GM18909 (cell line): Measurements from ENCODE around the gene MOK.
A peak's percentile ranks its signal among the peaks of the same experiment; 100 is the strongest.
"Not testable (repeated sequence)": the region's sequence is repeated elsewhere in the genome, so short reads cannot be mapped to it uniquely, and the experiment has no call there.

Source experiments
- ATAC-seq: cut with Tn5 transposase; IDR thresholded peaks from one replicate; pipeline ENCODE4 v1.9.1; 2021; ENCODE audit warnings: mild to moderate bottlenecking; ENCODE audit not compliant: unreplicated experiment, poor library complexity

MOK gene

DNA sequence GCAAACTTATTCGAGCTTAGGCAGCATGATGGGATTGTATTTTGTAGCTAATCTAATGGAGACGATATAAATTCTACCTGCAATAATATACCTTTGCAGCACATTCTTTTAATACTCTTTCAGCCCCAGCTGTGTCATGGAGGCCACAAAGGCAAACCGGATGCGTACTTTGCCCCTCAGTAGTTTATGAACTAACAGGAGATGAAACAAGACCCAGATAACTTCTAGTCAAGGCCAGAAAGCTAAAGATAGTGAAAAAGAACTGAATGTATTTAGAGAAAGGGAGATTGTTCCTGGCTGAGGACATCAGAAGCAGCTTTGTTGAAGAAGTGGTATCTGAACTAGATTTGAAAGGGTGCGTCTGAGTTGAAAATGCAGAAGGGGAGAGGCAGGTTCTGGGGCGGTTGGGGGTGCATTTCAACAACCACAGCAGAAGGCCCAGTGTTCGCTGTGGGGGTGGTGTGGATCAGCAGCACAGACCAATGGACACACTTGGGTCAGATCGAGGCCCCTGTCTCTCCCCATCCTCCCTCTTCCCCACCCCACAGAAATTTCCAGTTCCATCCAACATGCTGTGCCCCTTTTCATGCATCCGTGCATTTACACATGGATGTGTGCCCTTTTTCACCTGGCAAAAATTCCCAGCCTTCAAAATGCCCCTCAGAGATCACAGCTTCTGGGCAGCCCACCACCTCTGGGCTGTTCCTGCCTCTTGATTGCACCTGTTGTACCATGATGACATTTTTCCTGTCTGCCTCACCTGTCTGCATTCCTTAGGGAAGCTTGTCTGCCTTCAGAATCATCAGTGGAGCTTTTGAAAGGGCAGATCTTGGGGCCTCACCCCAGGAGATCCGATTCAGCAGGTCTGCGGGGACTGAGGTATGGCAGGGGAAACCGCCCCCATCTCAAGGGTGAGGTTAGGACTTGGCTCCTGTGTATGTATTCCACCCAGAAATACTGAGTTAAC is 16.8 kb upstream of the MOK start:
- no peak for ATAC-seq

DNA sequence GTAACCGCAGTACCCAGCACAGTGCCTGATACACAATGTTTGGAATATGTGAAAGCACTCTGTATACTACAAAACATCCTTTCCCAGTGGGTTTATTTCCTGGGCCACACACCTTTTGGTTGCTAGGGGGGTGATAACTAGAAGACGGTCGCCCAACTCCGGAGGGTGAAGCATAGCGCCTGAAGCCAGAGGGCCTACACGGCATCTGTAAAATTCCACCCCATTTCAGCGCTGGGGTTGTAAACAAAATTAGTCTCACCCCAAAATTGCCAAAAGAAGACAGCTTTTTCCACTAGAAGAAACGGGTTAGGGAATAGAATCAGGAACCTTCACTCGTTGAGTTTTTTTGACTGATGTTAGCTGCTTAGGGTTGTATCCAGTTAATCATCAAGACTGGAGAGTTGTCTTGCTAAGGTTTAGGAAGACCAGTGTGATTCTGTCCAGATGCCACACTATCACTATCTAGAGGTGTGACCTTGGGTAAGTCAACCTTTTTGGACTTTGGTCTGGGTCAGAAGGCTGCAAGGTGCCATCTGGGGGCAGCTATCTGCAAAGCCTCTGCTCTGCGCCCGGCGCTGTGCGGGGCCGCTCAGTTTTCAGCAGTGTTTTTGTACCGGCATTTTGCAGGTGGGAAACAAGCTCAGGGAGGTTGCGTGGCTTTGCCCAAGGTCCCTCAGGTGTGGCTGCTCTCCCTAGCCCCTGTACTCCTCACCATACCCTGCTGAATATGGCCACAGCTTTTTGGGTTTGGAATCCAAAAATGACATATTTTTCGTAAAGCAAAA is 15.9 kb upstream of the MOK start:
- ATAC-seq: no peak

DNA sequence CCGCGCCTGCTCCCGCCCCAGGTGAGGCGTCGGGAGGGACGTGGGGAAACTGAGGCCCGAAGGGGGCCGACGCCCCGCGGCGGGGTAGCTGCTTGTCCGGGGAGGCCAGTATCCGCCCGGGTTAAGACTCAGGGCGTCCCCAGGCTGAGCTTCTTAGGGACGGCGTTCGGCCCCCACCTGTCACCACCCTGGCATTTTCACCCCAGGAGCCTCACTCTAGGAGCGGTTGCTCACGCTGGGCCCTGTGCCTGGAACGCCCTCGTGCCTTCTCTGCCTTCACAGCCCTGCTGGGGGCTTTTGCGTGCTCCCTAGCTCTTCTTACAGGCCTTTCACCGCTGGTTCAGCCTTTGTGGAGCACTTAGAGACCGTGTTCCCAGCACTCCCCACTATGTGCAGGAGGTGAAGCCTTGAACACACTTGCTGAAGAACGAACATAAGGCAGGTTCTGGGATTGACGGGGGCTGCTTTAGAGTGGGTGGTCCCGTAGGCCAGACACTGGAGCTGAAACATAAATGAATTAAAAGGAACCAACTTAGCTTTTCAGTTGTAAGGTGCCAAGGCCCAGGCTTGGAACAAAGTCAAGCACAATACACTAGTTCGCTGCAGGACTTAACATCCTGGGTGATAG is 15.2 kb upstream of the MOK start:
- peak; percentile 27 for ATAC-seq

DNA sequence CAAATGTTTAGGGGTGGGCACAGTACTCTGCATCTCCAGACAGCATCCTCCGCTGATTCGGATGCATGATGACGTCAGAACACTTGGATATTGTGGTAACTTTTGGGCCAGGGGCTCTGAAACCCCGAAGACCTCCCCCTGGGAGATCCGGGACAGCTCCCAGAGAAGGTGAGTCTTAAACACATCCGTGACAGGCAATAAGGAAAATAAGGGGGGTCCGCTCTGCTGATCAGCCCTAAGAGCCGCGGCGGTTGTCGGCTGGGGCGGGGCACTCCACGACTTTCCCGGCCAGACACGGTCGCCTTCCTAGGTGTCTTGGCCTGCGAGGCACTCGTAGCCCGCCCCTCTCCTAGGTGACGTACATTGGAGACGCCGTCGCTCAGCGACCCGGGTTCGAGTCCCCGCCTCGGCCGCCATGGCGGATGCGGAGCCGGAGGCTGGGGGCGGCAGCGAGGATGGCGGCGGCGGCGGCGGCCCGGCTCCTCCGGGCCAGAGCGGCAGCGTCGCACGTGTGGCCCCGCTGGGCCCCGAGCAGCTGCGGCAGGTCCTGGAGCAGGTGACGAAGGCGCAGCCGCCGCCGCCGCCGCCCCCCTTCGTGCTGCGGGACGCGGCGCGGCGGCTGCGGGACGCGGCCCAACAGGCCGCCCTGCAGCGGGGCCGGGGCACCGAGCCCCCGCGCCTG is 14.5 kb upstream of the MOK start, which contains the start of gene ZNF839:
Gene ZNF839 (plus strand): TSS at position 396 of the 682 bp plus-strand sequence. CDS start 20 bp downstream, at position 416.
- ATAC-seq: peak; percentile 58

DNA sequence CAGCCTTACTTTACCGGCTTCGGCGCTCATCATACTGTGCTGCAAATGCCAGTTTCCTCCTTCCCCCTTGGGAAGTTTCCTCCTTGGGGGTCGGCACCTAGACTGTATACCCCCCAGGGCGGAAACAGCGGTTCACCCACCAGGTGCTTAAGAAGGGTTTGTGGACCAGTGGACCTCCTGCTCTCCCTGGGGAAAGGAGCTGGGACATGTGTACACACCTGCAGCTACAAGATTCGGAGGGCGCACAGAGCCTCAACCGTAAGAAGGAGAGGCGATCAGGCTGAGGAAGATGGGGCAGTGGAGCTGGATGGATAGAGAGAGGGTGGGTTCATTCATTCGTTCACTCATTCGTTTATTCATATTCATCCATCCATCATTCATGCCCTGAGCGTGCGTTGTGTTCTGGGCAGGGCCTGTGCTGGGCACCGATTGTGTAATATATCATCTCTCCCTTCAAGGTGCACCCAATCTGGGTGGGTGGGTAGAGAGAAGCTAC is 13.9 kb upstream of the MOK start:
- no peak for ATAC-seq

DNA sequence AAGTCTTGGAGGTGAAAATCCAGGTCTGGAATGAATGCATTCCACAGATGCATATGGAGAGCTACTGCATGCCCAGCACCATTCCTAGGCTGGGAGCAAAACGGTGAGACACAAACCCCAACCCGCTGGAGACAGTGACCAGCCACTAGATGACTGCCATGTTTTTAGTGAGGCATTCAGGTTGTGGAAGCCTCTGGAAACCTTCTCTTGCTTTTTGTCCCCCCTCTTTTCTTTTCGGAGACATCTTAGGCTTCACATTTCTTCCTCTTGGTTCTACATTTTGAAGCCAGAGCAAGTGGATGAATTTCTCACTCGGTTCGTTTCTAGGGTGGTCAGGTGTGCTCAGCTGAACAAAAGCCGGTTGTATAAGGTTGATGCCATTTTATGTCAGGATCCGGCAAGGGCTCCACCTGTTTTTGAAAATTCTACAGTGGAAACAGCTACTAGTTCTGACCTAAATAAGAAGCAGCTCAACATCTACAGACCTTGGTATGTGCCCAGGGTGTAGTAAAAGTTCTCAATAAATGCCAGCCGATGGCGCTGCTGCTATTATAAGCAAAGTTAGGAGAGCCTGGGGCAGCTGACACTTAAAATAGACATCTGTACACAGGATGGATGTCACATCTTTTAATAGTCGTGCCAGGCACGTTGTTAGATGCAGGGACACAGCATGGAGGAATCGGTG is 12.7 kb upstream of the MOK start:
- no peak for ATAC-seq

DNA sequence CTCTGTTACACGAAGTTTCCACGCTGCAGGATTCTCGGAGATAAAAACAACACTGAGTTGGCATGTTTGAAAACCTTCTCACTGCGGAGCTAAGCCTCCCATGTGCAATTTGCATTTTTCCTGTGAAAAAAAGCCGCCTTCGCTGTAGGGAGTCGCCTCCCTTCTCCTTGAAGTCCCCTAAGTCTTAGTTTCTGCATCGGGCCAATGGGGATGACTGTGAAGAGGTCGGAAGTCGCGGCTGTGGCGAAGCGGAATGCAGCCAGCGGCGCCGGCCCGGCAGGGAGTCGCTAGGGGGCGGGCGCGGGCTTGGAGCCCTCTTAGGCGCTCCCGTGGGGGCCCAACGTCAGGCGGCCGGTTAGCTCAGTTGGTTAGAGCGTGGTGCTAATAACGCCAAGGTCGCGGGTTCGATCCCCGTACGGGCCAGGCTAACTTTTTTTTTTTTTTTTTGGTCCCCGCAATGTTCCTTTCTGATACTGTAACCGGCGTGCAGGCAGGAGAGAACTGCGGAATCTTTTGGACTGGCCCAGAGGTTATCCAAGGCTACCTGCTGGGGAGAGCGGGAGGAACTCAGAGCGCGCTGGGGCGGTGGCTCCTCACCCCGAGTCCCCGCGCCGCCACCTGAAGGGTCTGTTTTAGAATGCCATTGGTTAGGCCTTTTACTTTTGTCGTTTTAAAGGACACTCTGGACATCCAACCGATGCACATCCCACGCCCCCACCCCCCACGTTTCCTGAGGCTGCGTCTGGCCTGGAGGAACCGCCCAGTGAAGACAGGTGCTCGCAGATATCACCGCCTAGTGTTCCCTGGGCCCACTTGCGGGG is 12.0 kb upstream of the MOK start:
- ATAC-seq: peak; percentile 67

DNA sequence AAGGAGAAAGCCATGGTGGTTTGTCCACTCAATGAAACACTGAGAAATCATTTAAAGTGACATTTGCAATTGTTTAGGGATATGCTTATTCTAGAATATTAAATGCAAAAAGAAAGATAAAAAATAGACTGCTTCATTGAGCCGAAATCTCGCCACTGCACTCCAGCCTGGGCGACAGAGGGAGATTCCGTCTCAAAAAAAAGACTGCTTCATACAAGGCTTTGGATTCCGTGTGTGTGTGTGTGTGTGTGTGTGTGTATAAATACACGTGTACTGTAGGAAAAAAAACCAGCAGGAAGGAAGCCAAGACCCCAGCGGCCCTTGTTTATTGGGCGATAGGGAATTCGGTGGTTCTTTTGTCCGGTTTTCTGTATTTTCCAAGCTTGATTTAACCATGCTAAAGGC is 11.4 kb upstream of the MOK start:
- no peak for ATAC-seq

DNA sequence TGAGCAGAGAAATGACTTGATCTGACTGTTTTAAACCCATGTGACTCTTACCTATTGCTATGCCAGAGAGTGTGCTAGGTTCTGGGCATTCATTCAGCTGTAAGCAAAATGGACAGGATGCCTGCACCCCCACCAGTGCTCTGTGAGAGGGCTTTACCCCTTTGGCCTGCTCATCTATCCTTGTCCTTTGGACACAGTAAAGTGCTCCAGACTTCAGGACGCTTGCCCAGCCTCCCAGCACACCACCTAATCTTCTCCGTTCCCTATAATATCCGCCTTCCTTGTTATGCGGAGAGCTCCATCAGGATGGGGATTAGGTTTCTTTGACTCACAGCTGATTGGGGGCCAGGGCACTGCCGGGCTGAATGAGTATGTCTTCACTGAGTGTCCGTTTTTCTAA is 10.2 kb upstream of the MOK start:
- no peak for ATAC-seq

DNA sequence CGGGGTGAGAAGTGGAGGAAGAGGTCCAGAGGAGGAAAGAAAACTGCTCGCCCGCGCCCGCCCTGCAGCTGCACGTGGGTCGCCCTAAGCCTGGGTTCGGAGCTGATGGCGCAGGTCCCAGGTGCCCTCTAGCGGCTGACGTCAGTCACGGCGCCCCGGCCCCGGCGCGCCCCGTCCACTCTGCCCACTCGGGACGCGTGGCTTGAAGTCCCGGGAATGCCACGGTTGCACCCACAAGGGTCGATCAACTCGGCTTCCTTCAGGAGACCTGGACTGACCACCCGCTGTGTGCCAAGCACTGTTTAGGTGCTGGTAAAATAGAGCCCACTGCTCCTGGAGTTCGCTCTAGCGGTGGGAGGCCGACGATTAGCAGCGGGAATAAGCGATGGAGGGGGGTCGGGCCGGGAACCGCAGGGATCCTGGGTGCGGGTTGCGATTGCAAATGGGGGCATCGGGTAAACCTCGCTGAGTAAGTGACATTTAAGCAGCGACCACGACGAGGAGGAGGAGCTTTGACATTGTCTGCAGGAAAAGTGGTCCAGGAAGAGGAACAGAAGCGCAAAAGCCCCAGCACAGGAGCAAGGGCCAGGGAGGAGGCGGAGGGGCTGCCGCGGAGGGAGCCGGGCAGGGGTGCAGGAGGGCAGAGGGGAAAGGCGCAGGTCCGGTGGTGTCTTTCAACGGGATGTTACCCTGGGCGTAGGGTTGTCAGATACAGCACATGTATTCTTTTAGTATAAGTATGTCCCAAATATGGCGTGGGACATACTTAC is 9.5 kb upstream of the MOK start:
- peak; percentile 61 for ATAC-seq

DNA sequence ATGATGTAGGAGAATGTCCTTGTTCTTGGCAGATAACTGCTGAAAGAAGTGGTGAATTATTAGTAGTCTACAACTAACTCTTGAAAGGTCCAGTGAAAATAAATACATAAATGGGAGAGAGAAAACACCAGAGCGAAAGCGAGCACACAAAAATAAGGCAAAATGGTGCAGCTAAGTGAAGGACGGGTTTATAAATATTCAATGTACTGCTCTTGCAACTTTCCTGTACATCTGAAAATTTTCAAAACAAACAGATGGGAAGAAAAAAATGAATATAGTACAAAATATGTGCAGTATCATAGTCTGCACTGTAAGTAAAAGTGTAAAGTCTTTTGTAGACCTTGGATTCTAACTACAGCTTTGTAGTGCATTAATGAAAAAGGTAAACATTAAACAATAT is 1.3 kb downstream of the MOK start:
- no peak for ATAC-seq

DNA sequence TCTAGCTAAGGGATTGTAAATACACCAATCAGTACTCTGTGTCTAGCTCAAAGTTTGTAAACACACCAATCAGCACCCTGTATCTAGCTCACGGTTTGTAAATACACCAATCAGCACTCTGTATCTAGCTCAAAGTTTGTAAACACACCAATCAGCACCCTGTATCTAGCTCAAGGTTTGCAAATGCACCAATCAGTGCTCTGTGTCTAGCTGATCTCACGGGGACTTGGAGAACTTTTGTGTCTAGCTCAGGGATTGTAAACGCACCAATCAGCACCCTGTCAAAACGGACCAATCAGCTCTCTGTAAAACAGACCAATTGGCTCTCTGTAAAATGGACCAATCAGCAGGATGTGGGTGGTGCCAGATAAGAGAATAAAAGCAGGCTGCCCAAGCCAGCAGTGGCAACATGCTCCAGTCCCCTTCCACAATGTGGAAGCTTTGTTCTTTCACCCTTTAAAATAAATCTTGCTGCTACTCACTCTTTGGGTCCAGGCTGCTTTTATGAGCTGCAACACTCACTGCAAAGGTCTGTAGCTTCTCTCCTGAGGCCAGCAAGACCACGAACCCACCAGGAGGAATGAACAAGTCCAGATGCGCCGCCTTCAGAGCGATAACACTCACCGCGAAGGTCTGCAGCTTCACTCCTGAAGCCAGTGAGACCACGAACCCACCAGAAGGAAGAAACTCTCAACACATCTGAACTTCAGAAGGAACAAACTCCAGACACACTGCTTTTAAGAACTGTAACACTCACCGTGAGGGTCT is 6.5 kb downstream of the MOK start:
- ATAC-seq: not testable (repeated sequence)

DNA sequence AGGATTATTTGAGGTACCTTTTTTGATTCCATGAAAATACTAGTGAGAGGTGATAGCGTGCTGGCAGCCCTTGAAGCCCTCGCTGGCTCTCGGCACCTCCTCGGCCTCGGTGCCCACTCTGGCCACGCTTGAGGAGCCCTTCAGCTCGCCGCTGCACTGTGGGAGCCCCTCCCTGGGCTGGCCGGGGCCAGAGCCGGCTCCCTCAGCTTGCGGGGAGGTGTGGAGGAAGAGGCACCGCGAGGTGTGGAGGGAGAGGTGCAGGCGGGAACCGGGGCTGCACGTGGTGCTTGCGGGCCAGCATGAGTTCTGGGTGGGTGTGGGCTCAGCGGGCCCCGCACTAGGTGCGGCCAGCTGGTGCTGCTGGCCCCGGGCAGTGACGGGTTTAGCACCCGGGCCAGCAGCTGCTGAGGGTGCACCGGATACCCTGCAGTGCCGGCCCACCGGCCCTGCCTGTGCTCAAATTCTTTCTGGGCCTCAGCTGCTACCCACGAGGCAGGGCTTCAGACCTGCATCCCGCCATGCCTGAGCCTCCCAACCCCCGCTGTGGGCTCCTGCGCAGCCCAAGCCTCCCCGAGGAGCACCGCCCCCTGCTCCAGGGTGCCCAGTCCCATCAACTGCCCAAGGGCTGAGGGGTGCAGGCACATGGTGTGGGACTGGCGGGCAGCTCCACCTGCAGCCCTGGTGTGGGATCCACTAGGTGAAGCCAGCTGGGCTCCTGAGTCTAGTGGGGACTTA is 7.4 kb downstream of the MOK start:
- no peak for ATAC-seq

DNA sequence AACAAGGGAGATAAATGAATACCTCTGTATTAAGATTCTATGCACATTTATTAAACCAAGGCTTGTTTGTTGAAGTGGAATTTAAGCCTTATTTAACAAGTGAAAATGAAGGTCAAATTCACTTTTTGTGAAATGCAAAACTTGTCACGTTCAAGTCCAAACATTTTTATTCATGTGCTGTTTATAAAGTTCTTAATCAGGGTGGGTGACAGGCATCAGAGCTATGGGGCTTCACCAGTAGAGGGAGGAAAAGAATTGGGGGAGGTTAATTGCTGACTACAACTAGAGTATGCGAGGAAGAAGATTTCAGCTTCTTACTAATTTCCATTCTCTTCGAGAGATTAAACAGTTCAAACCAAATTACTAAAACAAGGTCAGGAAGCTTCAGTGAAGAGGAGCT is 9.7 kb downstream of the MOK start:
- ATAC-seq: no peak

DNA sequence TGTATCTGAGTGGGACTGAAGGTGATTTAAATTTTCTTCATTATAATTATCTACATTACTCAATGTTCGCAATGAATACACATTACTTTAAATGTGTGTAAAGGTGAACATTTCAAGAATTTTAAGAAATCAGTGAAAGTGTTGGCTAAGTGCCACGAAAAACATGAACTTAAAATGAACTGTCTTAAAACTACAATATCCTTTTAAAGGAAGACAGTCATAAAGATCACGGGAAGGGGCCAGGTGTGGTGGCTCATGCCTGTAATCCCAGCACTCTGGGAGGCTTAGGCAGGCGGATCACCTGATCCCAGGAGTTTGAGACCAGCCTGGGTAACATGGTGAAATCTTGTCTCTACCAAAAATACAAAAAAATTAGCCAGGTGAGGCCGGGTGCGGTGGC is 11.2 kb downstream of the MOK start:
- ATAC-seq: no peak

DNA sequence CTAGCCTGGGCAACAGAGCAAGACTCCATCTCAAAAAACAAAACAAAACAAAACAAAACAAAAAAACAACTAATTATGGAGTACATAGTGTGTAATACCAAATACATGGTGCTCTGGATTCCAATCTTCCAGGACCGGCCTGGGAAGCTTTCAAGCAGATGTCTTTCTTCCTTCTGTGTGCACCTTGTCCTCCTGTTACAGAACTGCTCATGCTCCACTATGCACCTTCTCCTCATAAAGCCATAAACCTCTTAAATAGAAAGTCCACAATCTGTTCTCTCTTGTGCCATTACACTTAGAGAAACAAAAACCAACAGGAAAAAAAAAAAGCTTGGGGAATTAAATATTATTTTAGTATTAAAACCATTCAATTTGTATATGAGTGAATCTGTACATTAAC is 12.5 kb downstream of the MOK start:
- ATAC-seq: no peak

DNA sequence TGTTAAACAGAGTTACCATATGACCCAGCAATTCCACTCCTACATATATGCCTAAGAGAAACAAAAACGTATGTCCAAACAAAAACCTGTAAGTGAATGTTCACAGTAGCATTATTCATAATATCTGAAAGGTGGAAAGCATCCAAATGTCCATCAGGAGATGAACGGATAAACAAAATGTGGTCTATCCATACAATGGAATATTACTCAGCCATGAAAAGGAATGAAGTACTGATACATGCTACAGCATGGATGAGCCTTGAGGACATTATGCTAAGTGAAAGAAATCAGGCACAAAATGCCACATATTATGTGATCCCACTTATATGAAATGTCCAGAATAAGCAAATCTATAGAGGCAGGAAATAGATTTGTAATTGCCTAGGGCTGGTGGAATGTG is 16.8 kb downstream of the MOK start:
- no peak for ATAC-seq
